ENCODE data around the gene GGNBP2. TPM values are rescaled to one million over a fixed set of nuclear protein-coding genes. Genes with fewer than 3 reads are reported as not detected.

Gene GGNBP2
- total RNA-seq (100 to 1,000 TPM; 104 to 118 TPM), polyA plus RNA-seq (ENCODE audit: insufficient read depth, low read depth, low replicate concordance) (144 TPM)
- long read RNA-seq, donor 1, transcript GGNBP2-214 (4 exons, 695 nt), result major isoform, 7 of 24 reads
- long read RNA-seq, donor 1, partial matches to known transcripts, result 12 of 24 reads
- long read RNA-seq, donor 1, other reads (novel, unspliced or antisense), result 0 of 24 reads
- long read RNA-seq, donor 2, partial matches to known transcripts, result 6 of 18 reads
- long read RNA-seq, donor 2, other reads (novel, unspliced or antisense), result 0 of 18 reads

DNA sequence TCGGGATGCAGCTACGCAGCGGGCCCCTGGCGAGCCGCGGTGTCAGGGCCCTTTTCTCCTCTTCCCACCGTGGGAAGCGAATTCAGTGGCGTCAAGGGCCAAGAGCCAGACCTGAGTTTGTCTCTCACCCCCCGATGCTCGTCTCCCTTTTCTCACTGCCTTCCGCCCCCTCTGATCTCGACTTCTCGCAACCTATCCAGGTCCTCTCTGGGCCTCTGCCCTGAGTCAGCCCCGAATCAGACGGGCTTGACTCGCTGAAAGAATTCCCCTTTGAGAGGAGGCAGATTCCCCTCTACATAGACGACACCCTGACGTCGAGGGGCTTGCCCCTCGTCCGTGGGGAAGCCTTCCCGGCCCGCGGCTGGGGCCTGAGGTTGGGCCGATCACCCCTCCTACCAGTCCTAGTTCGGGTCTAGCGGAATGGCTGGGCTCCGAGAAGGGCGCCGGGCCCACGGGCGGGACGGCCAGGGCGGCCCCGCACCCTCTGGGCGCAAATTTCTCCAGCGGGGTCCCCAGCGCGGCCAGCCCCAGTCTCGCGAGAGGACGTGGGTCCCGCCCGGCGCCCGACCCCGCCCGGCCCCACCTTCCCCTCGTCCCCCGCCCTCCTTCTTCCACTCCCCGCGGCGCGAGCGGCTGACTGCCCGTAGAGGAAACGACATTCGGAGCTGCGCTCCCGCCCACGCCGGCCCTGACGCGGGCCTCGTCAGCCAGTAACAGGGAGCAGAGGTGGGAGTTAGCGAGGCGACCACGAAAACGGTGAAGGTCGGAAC is at the start of gene GGNBP2:
Gene GGNBP2, plus strand, starts transcription at position 613 of the 770 bp plus-strand sequence. CDS start 806 bp downstream, outside the sequence.
- TF ChIP-seq, protein P1, sequence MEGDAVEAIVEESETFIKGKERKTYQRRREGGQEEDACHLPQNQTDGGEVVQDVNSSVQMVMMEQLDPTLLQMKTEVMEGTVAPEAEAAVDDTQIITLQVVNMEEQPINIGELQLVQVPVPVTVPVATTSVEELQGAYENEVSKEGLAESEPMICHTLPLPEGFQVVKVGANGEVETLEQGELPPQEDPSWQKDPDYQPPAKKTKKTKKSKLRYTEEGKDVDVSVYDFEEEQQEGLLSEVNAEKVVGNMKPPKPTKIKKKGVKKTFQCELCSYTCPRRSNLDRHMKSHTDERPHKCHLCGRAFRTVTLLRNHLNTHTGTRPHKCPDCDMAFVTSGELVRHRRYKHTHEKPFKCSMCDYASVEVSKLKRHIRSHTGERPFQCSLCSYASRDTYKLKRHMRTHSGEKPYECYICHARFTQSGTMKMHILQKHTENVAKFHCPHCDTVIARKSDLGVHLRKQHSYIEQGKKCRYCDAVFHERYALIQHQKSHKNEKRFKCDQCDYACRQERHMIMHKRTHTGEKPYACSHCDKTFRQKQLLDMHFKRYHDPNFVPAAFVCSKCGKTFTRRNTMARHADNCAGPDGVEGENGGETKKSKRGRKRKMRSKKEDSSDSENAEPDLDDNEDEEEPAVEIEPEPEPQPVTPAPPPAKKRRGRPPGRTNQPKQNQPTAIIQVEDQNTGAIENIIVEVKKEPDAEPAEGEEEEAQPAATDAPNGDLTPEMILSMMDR (IDR thresholded peaks at IDR 0.05), result no peak
- TF ChIP-seq POLR2A (IDR thresholded peaks at IDR 0.05), result no peak
- Histone ChIP-seq H3K9me3 (no peaks in the 10 kb centered on the region), H3K36me3 (ENCODE audit: low read depth, missing control alignments) (no peaks in the 10 kb centered on the region), H3K4me1 (peaks cover 31% of the 10 kb centered on the region), H3K27me3 (no peaks in the 10 kb centered on the region), H3K27ac (peak within 1 kb of the TSS; percentile 97 to 100), H3K4me3 (peak within 1 kb of the TSS; percentile 92 to 96)
- DNase-seq, result peak; percentile 91
- intact Hi-C loops (cut with DNase I; ENCODE audit: low total_unique reads), result loop anchor here (10.0 kb wide), 1 partner anchor 50 kb away; the partner anchor contains the start of gene DHRS11
- 0 to 1% methylated on average over 28 to 63 of the region's 71 CpGs for WGBS, 2 donors

DNA sequence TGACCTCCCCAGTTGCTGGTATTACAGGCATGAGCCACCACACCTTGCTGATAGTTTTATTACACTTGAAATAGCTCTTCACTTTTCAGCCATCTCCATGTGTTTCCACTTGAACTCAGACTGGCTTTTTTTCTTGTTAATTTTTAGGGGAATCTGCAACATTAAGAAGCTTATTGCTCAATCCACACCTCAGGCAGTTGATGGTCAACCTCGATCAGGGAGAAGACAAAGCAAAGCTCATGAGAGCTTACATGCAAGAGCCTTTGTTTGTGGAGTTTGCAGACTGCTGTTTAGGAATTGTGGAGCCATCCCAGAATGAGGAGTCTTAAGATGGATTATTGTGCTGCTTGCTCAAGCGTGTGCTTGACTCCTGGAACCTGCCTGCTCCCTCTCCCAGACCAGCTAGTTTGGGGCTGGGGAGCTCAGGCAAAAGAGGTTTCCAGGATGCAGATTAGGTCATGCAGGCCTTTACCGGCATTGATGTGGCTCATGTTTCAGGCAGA is 49.6 kb upstream of the GGNBP2 start:
- Histone ChIP-seq H3K9me3 (no peaks in the 10 kb centered on the region), H3K36me3 (ENCODE audit: low read depth, missing control alignments) (no peaks in the 10 kb centered on the region), H3K4me3 (no peak overlapping the region), H3K27ac (no peak overlapping the region), H3K4me1 (no peaks in the 10 kb centered on the region), H3K27me3 (no peaks in the 10 kb centered on the region)
- WGBS, 2 donors, result 72 to 80% methylated on average over 3 of the region's 3 CpGs
- DNase-seq, result no peak
- TF ChIP-seq, protein P1 (IDR thresholded peaks at IDR 0.05), result no peak
- TF ChIP-seq POLR2A (IDR thresholded peaks at IDR 0.05), result no peak
- intact Hi-C loops (cut with DNase I; ENCODE audit: low total_unique reads), result no loop called here

GRCh38 chr17:36496018-36496789 is 48.5 kb upstream of the GGNBP2 start:
- TF ChIP-seq, protein P1 (IDR thresholded peaks at IDR 0.05), result no peak
- TF ChIP-seq POLR2A (IDR thresholded peaks at IDR 0.05), result no peak
- H3K36me3 ChIP-seq (ENCODE audit: low read depth, missing control alignments), result no peaks in the 10 kb centered on the region
- no peaks in the 10 kb centered on the region for H3K27me3 ChIP-seq
- no peak overlapping the region for H3K27ac ChIP-seq
- no peaks in the 10 kb centered on the region for H3K9me3 ChIP-seq
- no peaks in the 10 kb centered on the region for H3K4me1 ChIP-seq
- intact Hi-C loops (cut with DNase I; ENCODE audit: low total_unique reads), result no loop called here
- WGBS, 2 donors, result 83 to 86% methylated on average over 9 of the region's 9 CpGs
- H3K4me3 ChIP-seq, result no peak overlapping the region
- DNase-seq, result no peak

GRCh38 chr17:36498155-36498554 is 46.6 kb upstream of the GGNBP2 start:
- TF ChIP-seq POLR2A (IDR thresholded peaks at IDR 0.05), result no peak
- TF ChIP-seq, protein P1 (IDR thresholded peaks at IDR 0.05), result no peak
- Histone ChIP-seq H3K36me3 (ENCODE audit: low read depth, missing control alignments) (no peaks in the 10 kb centered on the region), H3K9me3 (no peaks in the 10 kb centered on the region), H3K27ac (no peak overlapping the region), H3K4me1 (no peaks in the 10 kb centered on the region), H3K27me3 (no peaks in the 10 kb centered on the region), H3K4me3 (no peak overlapping the region)
- intact Hi-C loops (cut with DNase I; ENCODE audit: low total_unique reads), result no loop called here
- whole genome bisulfite sequencing, 2 donors, result 86 to 92% methylated on average over 7 to 9 of the region's 9 CpGs
- DNase-seq, result no peak
